ENCODE data around the gene ANKRD31.

The ANKRD31 gene

DNA sequence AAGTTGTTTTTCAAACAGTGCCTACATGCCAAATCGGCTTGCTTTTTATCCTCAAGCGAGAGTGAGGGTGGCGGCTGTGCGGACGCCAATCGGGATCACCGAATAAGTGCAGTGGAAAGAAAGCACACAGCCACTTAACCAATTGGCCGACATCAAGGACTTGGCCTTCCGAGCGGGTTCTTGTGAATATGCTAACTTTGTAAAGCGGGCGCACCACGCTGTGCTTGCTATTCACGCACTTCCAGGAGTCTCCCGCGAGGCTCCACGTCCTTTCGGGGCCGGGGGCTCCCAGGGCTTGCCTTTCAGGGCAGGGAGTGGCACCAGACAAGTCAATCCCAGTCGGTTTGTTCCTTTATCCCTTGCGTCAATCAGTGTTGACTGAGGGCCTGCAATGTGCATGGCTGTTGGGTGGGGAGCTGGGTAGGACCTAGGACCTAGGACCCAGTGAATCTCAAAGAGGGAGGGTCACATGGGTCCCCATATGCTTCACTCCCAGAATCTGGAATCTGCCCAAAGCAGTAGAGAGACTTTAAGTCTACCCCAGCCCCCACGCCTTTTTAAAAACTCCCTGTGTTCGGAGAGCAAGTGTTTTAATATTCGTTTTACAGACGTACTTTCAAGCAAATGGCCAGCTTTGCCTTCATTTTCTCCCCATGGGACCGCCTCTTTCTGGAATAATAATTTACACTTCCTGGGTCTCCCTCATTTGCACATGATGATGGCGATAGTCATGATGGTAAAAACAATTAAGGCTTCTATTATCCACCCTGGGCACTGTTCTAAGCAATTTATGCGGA is 182.3 kb downstream of the ANKRD31 start:
- no peak for DNase-seq

- peak; percentile 60 for DNase-seq
These were observed 183.2 kb downstream of the ANKRD31 start for GRCh38 chr5:75053304-75054133.

DNA sequence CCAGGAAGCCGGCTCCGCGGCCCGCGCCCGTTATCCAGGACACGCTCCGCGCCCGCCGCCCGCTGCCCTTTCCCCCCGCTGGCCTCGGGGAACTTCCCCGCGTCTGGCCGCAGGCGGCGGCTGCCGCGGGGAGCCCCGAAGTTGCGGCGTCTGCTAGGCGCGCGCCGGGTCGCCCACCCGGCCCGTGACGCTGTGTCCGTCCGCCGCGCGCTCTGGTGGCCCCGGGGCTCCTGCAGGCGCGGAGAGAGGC is 183.7 kb downstream of the ANKRD31 start:
- no peak for DNase-seq

GRCh38 chr5:75052192-75053053 is 184.3 kb downstream of the ANKRD31 start, which contains the start of gene GCNT4:
TSS of gene GCNT4 (minus strand) at chr5:75052558. CDS start at chr5:75030037, 22,521 bp downstream.
- DNase-seq: no peak

- no peak for DNase-seq
These were observed 185.4 kb downstream of the ANKRD31 start for GRCh38 chr5:75051217-75051751.

- DNase-seq: no peak
These were observed 186.3 kb downstream of the ANKRD31 start for GRCh38 chr5:75050415-75050814.

DNA sequence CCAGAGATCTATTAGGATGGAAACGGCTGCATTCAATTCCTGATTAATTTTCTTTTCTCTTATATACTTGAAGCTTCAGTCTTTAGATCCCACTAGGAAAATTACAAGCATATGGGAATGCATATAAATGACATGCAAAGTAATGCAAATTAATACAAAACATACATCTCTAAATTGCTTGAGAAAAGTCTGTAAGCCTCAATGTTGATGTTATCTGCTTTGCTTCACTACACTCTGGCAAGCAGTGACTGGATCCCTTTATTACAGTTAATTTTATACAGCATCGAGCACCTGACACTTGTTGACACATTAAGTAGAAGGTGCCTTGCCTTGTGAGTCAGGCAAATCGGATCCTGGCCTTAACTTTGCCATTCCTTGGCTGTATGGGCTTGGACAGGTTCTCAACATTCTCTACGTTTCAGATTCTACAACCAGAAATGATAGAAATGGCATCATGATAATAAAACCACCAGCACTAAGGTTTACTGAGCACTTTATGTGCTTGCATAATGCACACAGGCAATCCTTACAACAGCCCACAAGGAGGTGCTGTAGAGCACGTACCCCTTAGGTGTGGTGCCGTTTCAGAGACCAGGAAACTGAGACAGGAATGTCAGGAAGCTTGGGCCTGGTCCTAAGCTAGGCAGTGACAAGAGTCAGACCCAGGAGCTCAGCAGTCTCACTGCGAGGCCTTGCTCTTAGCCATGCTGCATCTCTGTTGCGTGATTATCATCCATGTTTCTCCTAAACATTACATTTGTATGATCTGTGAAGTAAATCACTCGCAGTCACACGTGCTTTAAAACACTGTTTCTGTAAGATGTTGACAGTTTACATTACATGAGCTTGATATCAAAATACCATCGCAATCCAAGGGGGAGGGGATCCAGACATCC is 187.0 kb downstream of the ANKRD31 start:
- peak; percentile 44 for DNase-seq

- no peak for DNase-seq
These were observed 188.2 kb downstream of the ANKRD31 start for GRCh38 chr5:75048457-75048953.

DNA sequence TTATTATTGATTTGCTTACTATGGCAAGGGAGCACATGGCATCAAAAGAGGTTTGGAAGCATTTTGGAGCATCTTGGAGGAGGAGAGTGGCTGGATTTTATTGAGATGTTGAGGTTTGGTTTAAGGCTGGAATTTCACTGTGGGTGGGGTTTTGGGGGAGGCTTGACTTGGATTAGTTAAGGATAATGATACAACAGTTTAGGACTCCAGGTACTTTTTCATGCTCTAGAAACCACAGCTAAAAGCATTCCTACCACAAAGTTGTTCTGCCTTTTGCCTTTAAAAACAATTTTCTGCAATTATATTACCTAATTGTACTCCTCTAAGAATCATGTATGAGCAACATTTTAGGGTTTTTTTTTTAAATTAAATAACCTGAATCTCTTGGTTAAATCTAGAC is 189.3 kb downstream of the ANKRD31 start:
- no peak for DNase-seq

DNA sequence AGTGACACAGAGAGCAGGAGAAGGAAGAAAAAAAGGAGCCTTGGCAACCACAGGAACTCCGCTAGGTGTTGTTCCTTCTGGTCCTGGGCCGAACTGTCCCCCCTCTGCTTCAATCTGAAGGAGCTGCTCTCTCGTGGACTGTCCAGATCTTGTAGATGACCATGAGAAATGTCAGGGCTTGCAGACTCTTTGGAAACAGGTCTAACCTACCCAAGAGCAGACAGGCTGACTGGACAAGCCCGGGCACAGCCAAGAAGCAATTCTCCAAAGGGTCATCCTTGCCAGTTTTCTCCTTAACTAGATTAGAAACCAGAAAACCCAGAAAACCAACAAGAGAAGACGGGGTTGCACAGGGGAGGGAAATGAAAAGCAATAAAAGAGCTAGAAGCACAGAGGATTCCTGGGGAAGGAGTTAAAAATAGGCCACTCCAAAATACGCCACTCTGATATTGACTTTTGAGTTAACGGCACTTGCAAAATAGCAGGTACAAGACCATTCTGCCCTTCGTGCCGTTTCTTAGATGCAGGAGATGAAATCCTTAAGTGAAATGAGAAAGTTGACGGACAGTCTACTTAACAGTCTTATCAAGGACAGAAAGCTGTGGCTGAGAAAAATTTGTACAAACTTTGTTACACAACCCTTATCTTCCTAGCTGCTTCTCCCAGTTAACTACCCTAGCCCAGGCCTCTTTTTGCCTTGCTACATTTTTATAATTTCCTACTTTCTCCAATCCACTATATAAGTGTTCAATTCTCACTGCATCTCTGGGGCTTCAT is 190.1 kb downstream of the ANKRD31 start:
- no peak for DNase-seq

- no peak for DNase-seq
These were observed 191.6 kb downstream of the ANKRD31 start for GRCh38 chr5:75045071-75045470.

DNA sequence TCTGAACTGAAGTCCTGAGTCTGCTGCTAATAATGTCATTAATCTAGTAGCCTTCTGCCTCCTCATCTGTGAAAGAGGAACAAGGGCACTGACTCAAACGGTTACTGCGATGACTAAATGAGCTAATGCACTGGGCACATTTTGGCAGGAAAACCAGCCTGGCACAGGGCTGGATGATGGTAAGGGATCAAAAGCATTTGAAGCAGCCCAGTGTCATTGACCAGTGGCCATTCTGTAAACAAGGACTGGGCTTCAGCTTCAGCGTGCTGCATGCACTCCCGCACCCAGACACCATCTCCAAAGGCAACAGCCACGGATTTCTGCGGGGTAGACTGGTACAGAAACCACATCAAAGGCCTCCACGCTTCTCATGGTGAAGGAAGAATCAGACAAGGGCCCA is 192.3 kb downstream of the ANKRD31 start:
- DNase-seq: no peak

- no peak for DNase-seq
These were observed 192.9 kb downstream of the ANKRD31 start for GRCh38 chr5:75043633-75044264.

- DNase-seq: no peak
These were observed 194.2 kb downstream of the ANKRD31 start for GRCh38 chr5:75042522-75042921.

DNA sequence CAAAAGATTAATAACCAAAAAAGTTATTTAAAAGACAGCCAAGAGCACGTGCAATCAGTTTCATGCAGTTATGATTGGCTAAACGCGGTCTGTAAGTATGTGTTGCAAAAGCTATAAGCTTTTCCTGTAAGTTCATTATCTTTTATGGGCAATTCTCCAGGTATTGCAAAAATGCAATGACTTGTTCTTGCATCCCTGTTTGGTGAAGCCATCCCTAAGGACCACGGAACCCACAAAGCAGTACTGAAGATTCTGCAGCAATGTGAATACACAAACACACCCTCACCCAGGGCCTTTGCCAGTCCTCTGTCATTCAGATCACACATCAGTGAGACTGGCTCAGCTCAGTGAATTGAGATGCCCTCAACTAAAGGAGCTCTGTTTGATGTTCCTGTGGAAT is 195.7 kb downstream of the ANKRD31 start:
- no peak for DNase-seq

DNA sequence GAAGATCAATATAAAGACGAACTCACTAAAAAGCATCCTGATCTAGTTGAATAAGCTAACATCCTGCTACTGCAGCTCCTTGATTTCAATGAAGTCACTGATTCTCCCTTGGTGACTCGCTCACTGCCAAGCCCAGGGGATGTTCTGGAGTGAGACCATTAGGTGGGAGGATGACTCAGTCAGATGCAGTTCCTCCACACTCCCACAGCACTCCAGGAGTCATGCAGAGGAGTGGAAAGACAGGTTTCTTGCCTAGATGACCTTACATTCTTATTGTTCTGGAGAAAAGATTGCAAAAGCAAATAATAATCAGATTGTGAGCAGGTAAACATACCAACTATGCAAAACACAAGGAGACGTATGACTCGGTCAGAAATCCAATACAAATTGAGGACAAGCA is 199.6 kb downstream of the ANKRD31 start:
- no peak for DNase-seq

DNA sequence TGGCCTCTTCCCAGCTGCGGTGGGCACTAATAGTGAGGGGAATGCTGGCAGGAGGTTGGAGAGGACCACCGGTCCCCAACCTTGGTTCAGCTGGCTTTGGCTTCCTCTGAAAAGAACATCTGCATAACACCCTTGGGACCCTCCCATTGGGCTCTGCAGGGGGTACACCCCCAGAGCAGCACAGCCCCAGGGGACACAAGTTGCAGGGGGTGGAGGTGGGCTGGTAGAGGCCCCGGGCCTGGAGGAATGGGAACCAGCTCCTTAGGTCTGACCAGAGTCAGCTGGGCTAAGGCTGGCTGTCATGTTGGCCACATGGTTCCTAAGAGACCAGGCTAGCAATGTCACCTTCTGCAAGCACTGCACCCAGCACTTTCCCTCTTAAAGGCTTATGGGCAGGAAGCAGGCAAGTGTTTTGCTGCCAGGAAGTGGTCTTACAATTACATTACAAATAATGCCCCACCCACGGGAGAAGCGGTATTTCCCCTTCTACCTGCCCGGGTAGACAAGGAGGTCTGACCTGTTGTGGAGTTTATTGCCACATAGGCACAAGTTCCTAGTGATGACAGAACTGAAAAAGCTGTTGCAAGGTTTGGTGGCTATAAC is 202.4 kb downstream of the ANKRD31 start:
- no peak for DNase-seq

DNA sequence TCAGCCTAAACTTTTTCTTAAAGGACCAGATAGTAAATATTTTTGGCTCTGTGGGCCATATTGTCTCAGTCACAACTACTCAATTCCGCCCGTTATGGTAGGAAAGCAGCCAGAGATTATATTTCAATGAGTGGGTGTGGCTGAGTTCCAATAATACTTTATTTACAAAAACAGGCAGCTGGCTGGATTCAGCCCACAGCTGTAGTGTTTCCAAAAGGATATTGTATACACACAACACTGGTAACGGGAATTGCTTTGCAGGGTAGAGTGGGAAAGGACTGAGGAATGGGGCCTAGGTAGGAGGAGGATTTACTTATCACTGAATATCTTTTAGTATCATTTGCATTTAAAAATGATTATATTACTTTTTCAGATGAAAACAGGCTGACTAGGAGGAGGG is 205.3 kb downstream of the ANKRD31 start:
- DNase-seq: no peak

DNA sequence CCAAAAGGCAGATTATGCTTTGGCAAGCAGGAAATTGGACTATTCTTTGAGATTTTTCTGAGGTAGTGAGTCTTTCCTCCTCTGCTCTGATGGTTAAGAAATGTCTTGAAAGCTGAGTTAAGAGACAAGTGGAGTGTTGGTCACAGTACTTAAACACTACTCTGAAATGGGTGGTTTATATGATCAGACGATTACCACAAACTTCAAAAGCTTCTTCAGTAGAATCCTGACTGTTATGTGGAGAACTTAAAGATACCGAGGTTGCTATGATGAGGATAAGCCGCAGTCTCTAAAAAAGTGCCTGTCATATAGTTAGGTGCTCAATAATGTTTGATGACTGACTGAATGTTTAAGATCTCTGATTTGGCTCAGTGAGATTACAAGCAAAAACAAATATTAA is 208.6 kb downstream of the ANKRD31 start:
- no peak for DNase-seq

Measured in NCI-H748 treated with DMSO at 0.1 percent for 48 hours (cell line).